ENCODE data around the gene ALDH1L1.

Gene ALDH1L1

GRCh38 chr3:126108676-126109050, 71.7 kb downstream of the ALDH1L1 start:
- no peak overlapping the region for H3K27ac Mint-ChIP-seq
- no peaks in the 10 kb centered on the region for H3K36me3 Mint-ChIP-seq (ENCODE audit: low read depth)
- TF ChIP-seq, protein P1, sequence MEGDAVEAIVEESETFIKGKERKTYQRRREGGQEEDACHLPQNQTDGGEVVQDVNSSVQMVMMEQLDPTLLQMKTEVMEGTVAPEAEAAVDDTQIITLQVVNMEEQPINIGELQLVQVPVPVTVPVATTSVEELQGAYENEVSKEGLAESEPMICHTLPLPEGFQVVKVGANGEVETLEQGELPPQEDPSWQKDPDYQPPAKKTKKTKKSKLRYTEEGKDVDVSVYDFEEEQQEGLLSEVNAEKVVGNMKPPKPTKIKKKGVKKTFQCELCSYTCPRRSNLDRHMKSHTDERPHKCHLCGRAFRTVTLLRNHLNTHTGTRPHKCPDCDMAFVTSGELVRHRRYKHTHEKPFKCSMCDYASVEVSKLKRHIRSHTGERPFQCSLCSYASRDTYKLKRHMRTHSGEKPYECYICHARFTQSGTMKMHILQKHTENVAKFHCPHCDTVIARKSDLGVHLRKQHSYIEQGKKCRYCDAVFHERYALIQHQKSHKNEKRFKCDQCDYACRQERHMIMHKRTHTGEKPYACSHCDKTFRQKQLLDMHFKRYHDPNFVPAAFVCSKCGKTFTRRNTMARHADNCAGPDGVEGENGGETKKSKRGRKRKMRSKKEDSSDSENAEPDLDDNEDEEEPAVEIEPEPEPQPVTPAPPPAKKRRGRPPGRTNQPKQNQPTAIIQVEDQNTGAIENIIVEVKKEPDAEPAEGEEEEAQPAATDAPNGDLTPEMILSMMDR (IDR thresholded peaks at IDR 0.05; ENCODE audit: unreplicated experiment in 3 of 3) = no peak

GRCh38 chr3:126107957-126108675, 72.3 kb downstream of the ALDH1L1 start:
- Mint-ChIP-seq H3K36me3 (ENCODE audit: low read depth) (no peaks in the 10 kb centered on the region), H3K4me3 (no peak overlapping the region), H3K27ac (no peak overlapping the region), H3K27me3 (ENCODE audit: low read depth) (peaks cover 3% of the 10 kb centered on the region), H3K4me1 (no peaks in the 10 kb centered on the region), H3K9me3 (no peaks in the 10 kb centered on the region)
- TF ChIP-seq, protein P1 (IDR thresholded peaks at IDR 0.05; ENCODE audit: unreplicated experiment in 3 of 3) = no peak

More at GRCh38 chr3:126108676-126109050, 71.7 kb downstream of the ALDH1L1 start:
- no peak overlapping the region for H3K4me3 Mint-ChIP-seq
- peaks cover 3% of the 10 kb centered on the region for H3K27me3 Mint-ChIP-seq (ENCODE audit: low read depth)
- H3K4me1 Mint-ChIP-seq = no peaks in the 10 kb centered on the region
- H3K9me3 Mint-ChIP-seq = no peaks in the 10 kb centered on the region

GRCh38 chr3:126107203-126107939, 73.0 kb downstream of the ALDH1L1 start:
- peaks cover 3% of the 10 kb centered on the region for H3K27me3 Mint-ChIP-seq (ENCODE audit: low read depth)
- TF ChIP-seq, protein P1 (IDR thresholded peaks at IDR 0.05; ENCODE audit: unreplicated experiment in 3 of 3) = no peak
- peaks cover 4% of the 10 kb centered on the region for H3K4me1 Mint-ChIP-seq
- no peak overlapping the region for H3K4me3 Mint-ChIP-seq
- H3K27ac Mint-ChIP-seq = no peak overlapping the region
- H3K36me3 Mint-ChIP-seq (ENCODE audit: low read depth) = no peaks in the 10 kb centered on the region
- no peaks in the 10 kb centered on the region for H3K9me3 Mint-ChIP-seq

GRCh38 chr3:126106336-126107202, 73.8 kb downstream of the ALDH1L1 start:
- TF ChIP-seq, protein P1 (IDR thresholded peaks at IDR 0.05; ENCODE audit: unreplicated experiment in 3 of 3) = no peak

DNA sequence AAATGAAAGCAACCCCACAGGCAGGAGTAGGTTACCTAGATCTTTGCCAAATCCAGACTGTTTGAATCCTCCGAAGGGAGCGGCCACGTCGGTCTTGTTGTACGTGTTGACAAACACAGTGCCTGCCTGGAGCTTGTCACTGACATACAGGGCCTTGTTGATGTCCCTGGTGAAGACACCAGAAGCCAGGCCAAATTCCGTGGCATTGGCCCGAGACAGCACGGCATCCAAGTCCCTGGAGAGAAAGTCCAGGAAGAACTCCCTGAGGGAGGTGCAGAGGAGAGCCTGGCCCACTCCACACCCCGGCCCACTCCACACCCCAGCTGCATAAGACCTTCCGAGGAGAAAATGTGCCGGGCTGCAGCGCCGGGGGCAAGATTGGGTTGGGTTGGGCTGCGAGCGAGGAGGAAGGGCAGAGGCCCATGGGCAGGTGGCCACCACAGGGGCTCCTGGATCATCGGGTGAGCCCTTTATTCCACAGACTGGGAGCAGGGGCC, 74.6 kb downstream of the ALDH1L1 start:
- Mint-ChIP-seq H3K27ac (no peak overlapping the region), H3K36me3 (ENCODE audit: low read depth) (no peaks in the 10 kb centered on the region), H3K27me3 (ENCODE audit: low read depth) (no peaks in the 10 kb centered on the region), H3K4me3 (no peak overlapping the region), H3K9me3 (no peaks in the 10 kb centered on the region), H3K4me1 (peaks cover 9% of the 10 kb centered on the region)
- TF ChIP-seq, protein P1 (IDR thresholded peaks at IDR 0.05; ENCODE audit: unreplicated experiment in 3 of 3) = no peak

More at GRCh38 chr3:126106336-126107202, 73.8 kb downstream of the ALDH1L1 start:
- H3K36me3 Mint-ChIP-seq (ENCODE audit: low read depth) = no peaks in the 10 kb centered on the region
- H3K4me1 Mint-ChIP-seq = peaks cover 8% of the 10 kb centered on the region
- H3K9me3 Mint-ChIP-seq = no peaks in the 10 kb centered on the region
- H3K27ac Mint-ChIP-seq = no peak overlapping the region
- peaks cover 1% of the 10 kb centered on the region for H3K27me3 Mint-ChIP-seq (ENCODE audit: low read depth)
- H3K4me3 Mint-ChIP-seq = no peak overlapping the region

Data from nephron (organoid).